ENCODE results near the gene PTCH2.
A peak's percentile ranks its signal among the peaks of the same experiment; 100 is the strongest.

The PTCH2 gene

DNA sequence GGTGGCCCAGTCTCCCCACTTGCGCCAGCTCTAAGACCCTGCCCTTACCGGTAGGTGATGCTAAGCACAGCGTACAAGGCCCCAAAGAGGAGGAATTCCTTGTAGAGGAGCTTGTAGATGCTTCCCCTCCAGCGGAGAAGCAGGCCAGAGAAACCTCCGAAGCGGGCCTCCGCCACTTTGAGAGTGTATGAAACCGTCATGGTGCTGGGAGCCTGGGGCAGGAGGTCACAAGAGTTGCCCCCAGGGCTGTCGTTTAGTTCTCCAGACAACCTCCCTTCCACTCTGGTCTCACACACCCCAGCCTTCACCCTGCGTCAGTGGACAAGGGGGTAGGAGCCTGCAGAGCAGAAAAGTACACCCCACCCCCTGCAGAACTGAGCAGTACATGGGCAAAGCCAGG, 55.5 kb downstream of the PTCH2 start:
- DNase-seq (ENCODE audit: extremely low read depth, low read depth): no peak
- TF ChIP-seq, protein P1, sequence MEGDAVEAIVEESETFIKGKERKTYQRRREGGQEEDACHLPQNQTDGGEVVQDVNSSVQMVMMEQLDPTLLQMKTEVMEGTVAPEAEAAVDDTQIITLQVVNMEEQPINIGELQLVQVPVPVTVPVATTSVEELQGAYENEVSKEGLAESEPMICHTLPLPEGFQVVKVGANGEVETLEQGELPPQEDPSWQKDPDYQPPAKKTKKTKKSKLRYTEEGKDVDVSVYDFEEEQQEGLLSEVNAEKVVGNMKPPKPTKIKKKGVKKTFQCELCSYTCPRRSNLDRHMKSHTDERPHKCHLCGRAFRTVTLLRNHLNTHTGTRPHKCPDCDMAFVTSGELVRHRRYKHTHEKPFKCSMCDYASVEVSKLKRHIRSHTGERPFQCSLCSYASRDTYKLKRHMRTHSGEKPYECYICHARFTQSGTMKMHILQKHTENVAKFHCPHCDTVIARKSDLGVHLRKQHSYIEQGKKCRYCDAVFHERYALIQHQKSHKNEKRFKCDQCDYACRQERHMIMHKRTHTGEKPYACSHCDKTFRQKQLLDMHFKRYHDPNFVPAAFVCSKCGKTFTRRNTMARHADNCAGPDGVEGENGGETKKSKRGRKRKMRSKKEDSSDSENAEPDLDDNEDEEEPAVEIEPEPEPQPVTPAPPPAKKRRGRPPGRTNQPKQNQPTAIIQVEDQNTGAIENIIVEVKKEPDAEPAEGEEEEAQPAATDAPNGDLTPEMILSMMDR (IDR thresholded peaks at IDR 0.05; ENCODE audit: low read depth, low read length, missing control alignments): no peak

DNA sequence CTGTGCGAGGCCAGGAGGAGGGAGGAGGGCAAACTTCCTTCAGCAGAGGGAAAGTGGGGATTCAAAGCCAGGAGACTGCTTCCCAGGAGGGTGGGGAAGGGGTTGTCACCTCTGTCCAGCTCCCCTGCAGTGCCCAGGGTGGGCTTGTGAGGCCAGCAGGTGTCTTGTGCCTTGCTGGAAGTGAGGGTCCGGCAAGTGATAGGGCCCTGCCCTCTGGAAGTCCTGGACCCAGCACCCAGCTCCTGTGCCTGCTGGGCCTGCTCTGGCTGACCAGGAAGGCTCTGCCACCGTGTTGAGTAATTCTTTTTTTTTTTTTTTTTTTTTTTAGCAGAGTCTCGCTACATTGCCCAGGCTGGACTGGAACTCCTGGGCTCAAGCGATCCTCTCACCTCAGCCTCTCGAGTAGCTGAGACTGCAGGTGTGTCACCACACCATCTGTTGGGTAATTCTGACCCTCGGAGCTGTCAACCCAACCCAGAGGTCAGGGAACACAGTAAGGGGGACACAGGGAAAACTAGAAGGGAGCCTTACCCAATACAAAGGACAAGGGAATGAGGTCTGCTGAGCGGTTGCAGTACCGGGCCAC, 56.1 kb downstream of the PTCH2 start:
- DNase-seq (ENCODE audit: extremely low read depth, low read depth): no peak
- H3K4me3 ChIP-seq (replicated peaks; ENCODE audit: low read depth, low read length): peak overlapping the region; percentile 44
- TF ChIP-seq, protein P1 (IDR thresholded peaks at IDR 0.05; ENCODE audit: low read depth, low read length, missing control alignments): no peak

More for the DNA sequence above, 55.5 kb downstream of the PTCH2 start:
- no peak overlapping the region for H3K4me3 ChIP-seq (replicated peaks; ENCODE audit: low read depth, low read length)

DNA sequence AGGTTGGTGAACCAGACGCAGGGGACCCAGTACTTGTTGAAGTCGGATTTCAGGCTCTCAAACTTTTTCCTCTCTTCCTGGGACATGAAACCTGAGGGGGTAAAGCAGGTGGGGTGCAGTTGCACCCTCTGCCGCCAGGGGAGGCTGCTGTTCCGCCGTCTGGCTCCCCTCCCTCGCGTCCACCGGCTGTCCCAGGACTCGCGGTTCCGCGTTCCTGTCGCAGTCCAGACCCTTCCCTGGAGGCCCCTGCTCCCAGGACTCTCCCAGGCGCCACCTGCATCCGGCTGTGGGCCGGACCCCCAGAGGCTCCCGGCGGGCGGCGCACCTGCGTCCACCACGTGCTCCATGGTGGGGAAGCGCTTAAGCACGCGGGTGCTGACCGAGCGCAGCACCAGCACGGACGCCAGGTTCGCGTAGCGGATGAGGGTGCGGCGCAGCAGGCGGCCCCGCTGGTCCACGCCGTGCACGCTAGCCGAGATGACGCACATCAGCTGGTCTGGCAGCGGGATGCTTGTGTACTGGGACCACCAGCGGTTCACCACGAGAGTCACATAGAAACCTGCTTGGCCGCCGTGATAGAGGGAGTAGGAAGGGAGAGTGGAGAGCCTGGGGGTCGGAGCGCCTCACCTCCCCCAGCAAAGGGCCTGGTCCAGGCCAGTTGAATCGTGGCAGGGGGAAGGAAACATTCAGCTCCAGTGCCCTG, 56.8 kb downstream of the PTCH2 start:
- no peak for DNase-seq (ENCODE audit: extremely low read depth, low read depth)
- TF ChIP-seq, protein P1 (IDR thresholded peaks at IDR 0.05; ENCODE audit: low read depth, low read length, missing control alignments): peak; percentile 99

DNA sequence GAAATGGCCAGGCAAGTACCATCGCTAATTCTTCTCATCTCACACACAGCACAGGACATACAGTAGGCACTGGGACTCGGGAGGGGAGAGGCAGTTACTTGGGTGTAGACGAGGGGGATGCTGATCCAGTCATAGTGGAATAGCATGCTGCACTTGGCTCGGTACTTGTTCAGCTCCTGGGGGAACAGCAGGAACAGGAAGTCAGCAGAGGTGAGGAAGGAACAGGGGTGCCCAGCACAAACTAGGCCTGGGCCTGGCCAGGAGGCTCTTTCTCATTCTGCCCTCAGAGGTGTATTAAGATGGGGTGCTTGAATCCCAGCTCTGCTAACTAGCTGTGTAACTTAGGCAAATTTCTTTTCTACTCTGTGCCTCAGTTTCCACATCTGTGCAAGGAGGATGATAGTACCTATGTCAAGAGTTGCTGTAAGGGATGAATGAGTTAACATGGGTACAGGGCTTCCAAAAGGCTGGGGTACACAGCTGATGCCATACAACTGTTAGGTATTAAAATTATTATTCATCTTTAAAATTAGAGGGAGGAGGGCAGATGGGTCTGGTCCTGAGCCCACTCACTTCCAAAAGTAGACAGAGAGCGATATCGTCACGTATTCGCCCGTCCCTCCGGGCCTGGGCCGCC, 57.4 kb downstream of the PTCH2 start:
- TF ChIP-seq, protein P1 (IDR thresholded peaks at IDR 0.05; ENCODE audit: low read depth, low read length, missing control alignments): no peak
- H3K4me3 ChIP-seq (replicated peaks; ENCODE audit: low read depth, low read length): peak overlapping the region; percentile 44
- DNase-seq (ENCODE audit: extremely low read depth, low read depth): no peak

More for the DNA sequence above, 56.8 kb downstream of the PTCH2 start:
- peak overlapping the region; percentile 44 for H3K4me3 ChIP-seq (replicated peaks; ENCODE audit: low read depth, low read length)

DNA sequence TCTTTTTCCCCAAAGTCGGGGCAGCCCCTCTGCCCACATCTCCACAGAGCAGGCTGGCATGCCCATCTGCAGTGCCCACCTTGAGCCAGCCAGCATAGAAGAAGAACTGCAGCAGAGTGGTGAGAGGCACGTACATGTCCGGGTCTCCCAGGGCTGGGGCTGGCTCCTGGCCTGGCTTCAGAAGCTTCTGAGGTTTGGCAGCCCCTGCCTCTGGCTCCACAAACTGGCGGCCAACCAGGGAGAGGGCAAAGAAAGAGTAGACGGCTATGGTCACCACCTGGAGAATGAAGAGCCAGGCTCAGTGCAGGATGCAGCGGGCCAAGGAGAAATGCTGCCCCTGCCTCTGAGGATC, 58.0 kb downstream of the PTCH2 start:
- no peak overlapping the region for H3K4me3 ChIP-seq (replicated peaks; ENCODE audit: low read depth, low read length)
- DNase-seq (ENCODE audit: extremely low read depth, low read depth): no peak
- TF ChIP-seq, protein P1 (IDR thresholded peaks at IDR 0.05; ENCODE audit: low read depth, low read length, missing control alignments): no peak

DNA sequence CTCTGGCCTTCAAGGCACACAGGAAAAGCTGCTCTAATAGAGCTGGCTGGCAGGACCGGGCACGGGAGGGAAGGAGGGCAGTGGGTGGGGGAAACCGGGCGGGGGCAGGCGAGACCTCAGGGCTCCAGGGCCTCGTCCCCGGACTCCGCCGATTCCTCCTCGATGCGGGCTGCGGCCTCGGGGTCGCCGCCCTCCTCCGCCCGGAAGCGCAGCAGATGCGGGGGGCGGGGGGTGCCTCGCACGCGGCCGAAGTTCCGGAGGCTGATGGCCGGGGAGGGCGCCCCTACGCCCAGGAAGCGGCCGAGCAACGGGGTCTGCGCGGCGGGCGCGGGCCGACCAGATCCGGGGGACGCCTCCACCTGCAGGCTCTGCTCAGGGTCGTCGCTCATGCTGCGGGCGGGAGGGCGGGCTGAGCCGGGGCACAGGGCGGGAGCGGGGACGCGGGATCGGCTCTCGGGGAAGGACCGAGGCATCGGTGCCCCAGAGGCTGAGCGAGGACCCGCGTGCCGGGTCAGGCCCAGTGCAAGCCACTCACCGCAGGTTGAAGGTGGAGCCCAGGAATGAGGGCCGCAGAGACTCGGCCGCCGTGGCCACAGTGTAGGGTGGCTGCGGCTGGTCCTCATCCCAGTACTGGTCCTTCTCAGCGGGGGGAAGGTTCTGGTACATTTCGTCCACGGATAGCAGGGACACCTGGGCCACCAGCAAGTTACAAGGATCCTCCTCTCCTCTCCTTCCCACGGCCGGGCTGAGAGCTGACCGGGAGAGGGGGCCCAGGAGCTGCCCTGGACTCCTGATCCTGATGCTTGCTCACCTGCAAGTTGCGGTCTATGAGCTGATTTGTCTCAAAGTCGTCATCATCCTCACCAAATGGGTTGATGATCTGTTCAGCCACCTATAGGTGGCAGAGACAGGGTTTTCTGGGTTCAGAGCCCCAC, 58.7 kb downstream of the PTCH2 start:
- no peak for DNase-seq (ENCODE audit: extremely low read depth, low read depth)
- TF ChIP-seq, protein P1 (IDR thresholded peaks at IDR 0.05; ENCODE audit: low read depth, low read length, missing control alignments): no peak
- peak overlapping the region; percentile 15 for H3K4me3 ChIP-seq (replicated peaks; ENCODE audit: low read depth, low read length)

Data from HFF-Myc (cell line).